HG03039 (cell line): ENCODE data around the gene POLR2A.

ENCODE experiments used
- ATAC-seq: cut with Tn5 transposase; IDR thresholded peaks from one replicate; pipeline ENCODE4 v1.9.1; 2021; ENCODE audit warnings: mild to moderate bottlenecking, moderate library complexity; ENCODE audit not compliant: unreplicated experiment

Gene POLR2A

GRCh38 chr17:7501729-7502128 is 17.6 kb downstream of the POLR2A start:
- no peak for ATAC-seq

- no peak for ATAC-seq
Observed at GRCh38 chr17:7502171-7502847, 18.1 kb downstream of the POLR2A start.

GRCh38 chr17:7502987-7503386 is 18.8 kb downstream of the POLR2A start:
- ATAC-seq: no peak

GRCh38 chr17:7503521-7503920 is 19.4 kb downstream of the POLR2A start:
- ATAC-seq: no peak

- ATAC-seq: no peak
Observed at GRCh38 chr17:7508145-7508544, 24.0 kb downstream of the POLR2A start.

- no peak for ATAC-seq
Observed at GRCh38 chr17:7508846-7509245, 24.7 kb downstream of the POLR2A start.

- no peak for ATAC-seq
Observed at GRCh38 chr17:7509937-7510336, 25.8 kb downstream of the POLR2A start.

- ATAC-seq: no peak
Observed at GRCh38 chr17:7511108-7511507, 26.9 kb downstream of the POLR2A start.

- no peak for ATAC-seq
Observed at GRCh38 chr17:7512105-7512504, 27.9 kb downstream of the POLR2A start.

GRCh38 chr17:7512824-7513540 is 28.8 kb downstream of the POLR2A start:
- no peak for ATAC-seq

GRCh38 chr17:7513850-7514419 is 29.8 kb downstream of the POLR2A start:
- no peak for ATAC-seq

GRCh38 chr17:7515911-7516610 is 31.9 kb downstream of the POLR2A start:
- ATAC-seq: no peak

GRCh38 chr17:7523033-7523432 is 38.9 kb downstream of the POLR2A start:
- ATAC-seq: no peak

- ATAC-seq: no peak
Observed at GRCh38 chr17:7528842-7529241, 44.7 kb downstream of the POLR2A start.

GRCh38 chr17:7530023-7530900 is 46.1 kb downstream of the POLR2A start:
- ATAC-seq: no peak

- no peak for ATAC-seq
Observed at GRCh38 chr17:7538050-7538449, 53.9 kb downstream of the POLR2A start.

GRCh38 chr17:7538891-7539545 is 54.9 kb downstream of the POLR2A start:
- ATAC-seq: no peak

GRCh38 chr17:7541074-7541621 is 57.0 kb downstream of the POLR2A start:
- no peak for ATAC-seq

- ATAC-seq: no peak
Observed at GRCh38 chr17:7544911-7545310, 60.7 kb downstream of the POLR2A start.
